ENCODE data around the gene USP20. TPM values are rescaled to one million over a fixed set of nuclear protein-coding genes. Genes with fewer than 3 reads are reported as not detected.

The USP20 gene
- total RNA-seq, 6 experiments from 2014 or later = 7.5 to 14.0 (median 10.8) TPM

DNA sequence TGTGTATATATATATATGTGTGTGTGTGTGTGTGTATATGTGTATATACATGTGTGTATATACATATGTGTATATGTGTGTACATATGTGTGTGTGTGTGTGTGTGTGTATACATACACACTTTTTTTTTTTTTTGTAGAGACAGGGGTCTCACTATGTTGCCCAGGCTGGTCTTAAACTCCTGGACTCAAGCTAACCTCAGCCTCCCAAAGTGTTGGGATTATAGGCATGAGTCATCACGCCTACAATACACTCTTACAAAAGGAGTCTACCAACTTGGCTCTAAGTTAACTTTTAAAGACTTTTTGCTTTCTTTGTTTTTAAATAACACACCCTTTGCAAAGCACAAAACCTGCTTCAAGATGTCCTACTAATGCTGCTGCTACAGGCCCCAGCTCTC, 2.3 kb upstream of the USP20 start:
- Histone ChIP-seq H3K36me3 (peaks cover 9 to 55% (median 29%) of the 10 kb centered on the region in 4 donors), H3K4me3 (no peak overlapping the region), H3K27me3 (no peaks in the 10 kb centered on the region), H3K4me1 (peaks cover 0 to 18% (median 4%) of the 10 kb centered on the region in 4 donors), H3K27ac (no peak overlapping the region), H3K9me3 (no peaks in the 10 kb centered on the region)
- ATAC-seq = no peak
- WGBS (ENCODE audit: insufficient coverage, low coverage, low lambda C conversion rate, missing lambda C conversion rate) = 80% methylated on average over 1 of the region's 1 CpG
- no peak for TF ChIP-seq CTCF (IDR thresholded peaks at IDR 0.05)
- TF ChIP-seq POLR2A (IDR thresholded peaks at IDR 0.05) = no peak
- DNase-seq = no peak
- intact Hi-C loops (cut with DNase I) = no loop called here

GRCh38 chr9:129834489-129835127, 650 bp upstream of the USP20 start:
- Histone ChIP-seq H3K27ac (peak overlapping the region; percentile 28 to 83 (median 52)), H3K4me3 (peak overlapping the region; percentile 68 to 98 (median 98)), H3K9me3 (no peaks in the 10 kb centered on the region), H3K36me3 (peaks cover 9 to 39% (median 21%) of the 10 kb centered on the region in 4 donors), H3K27me3 (no peaks in the 10 kb centered on the region), H3K4me1 (peaks cover 0 to 18% (median 4%) of the 10 kb centered on the region in 4 donors)
- intact Hi-C loops (cut with DNase I) = no loop called here
- no peak for TF ChIP-seq CTCF (IDR thresholded peaks at IDR 0.05)
- TF ChIP-seq POLR2A (IDR thresholded peaks at IDR 0.05) = no peak
- peak in 1 of 3 donors; percentile 59 for DNase-seq
- peak; percentile 34 to 45 (median 40) for ATAC-seq
- WGBS (ENCODE audit: insufficient coverage, low coverage, low lambda C conversion rate, missing lambda C conversion rate) = 1% methylated on average over 21 of the region's 32 CpGs

- TF ChIP-seq CTCF (IDR thresholded peaks at IDR 0.05) (no peak), POLR2A (IDR thresholded peaks at IDR 0.05) (no peak)
- H3K27ac ChIP-seq = peak overlapping the region; percentile 45 to 83 (median 83)
- no peak for DNase-seq
- peaks cover 0 to 18% (median 4%) of the 10 kb centered on the region in 4 donors for H3K4me1 ChIP-seq
- ATAC-seq = no peak
- H3K27me3 ChIP-seq = no peaks in the 10 kb centered on the region
- intact Hi-C loops (cut with DNase I) = no loop called here
- peaks cover 9 to 27% (median 12%) of the 10 kb centered on the region in 4 donors for H3K36me3 ChIP-seq
- no peaks in the 10 kb centered on the region for H3K9me3 ChIP-seq
- peak overlapping the region; percentile 68 to 98 (median 98) for H3K4me3 ChIP-seq
- WGBS (ENCODE audit: insufficient coverage, low coverage, low lambda C conversion rate, missing lambda C conversion rate) = 1% methylated on average over 17 of the region's 19 CpGs
Measured at GRCh38 chr9:129835860-129836223, 584 bp downstream of the USP20 start.

- Histone ChIP-seq H3K27me3 (no peaks in the 10 kb centered on the region), H3K4me3 (peak overlapping the region; percentile 68 to 98 (median 98)), H3K27ac (no peak overlapping the region), H3K4me1 (peaks cover 0 to 18% (median 4%) of the 10 kb centered on the region in 4 donors), H3K36me3 (peaks cover 3 to 21% (median 6%) of the 10 kb centered on the region in 4 donors), H3K9me3 (no peaks in the 10 kb centered on the region)
- WGBS (ENCODE audit: insufficient coverage, low coverage, low lambda C conversion rate, missing lambda C conversion rate) = 43% methylated on average over 11 of the region's 16 CpGs
- ATAC-seq = no peak
- intact Hi-C loops (cut with DNase I) = no loop called here
- TF ChIP-seq CTCF (IDR thresholded peaks at IDR 0.05) (no peak), POLR2A (IDR thresholded peaks at IDR 0.05) (no peak)
- DNase-seq = no peak
Measured at GRCh38 chr9:129836311-129837007, 1.2 kb downstream of the USP20 start.
